Small intestine (tissue), 7 donors: Measurements from ENCODE around the gene SYNJ2. TPM values are rescaled to one million over a fixed set of nuclear protein-coding genes. Genes with fewer than 3 reads are reported as not detected.

Experiments used
- DNase-seq, 2 donors: peaks; one replicate each; pipeline versions ENCODE4 v3.0.0 to v3.0.0-alpha.2; 2013
- FAIRE-seq: peaks from 2 replicates; lab custom pipeline; 2012; peaks lifted over from hg19 to GRCh38; lab: Jason Lieb, UNC
- H3K27ac ChIP-seq, 3 donors: one replicate each; pipeline ENCODE4 v1.5.1; 2013; ENCODE audit warnings: low read length in 2 of 3, mild to moderate bottlenecking in 2 of 3, control low read depth in 1 of 3, inconsistent platforms in 1 of 3, low read depth in 1 of 3, moderate library complexity in 1 of 3
- H3K27me3 ChIP-seq, 3 donors: one replicate each; pipeline ENCODE4 v1.6.1; 2013; ENCODE audit warnings: low read length in 3 of 3, inconsistent platforms in 1 of 3; ENCODE audit not compliant: control insufficient read depth in 3 of 3, insufficient read depth in 3 of 3
- H3K36me3 ChIP-seq, 3 donors: one replicate each; pipeline ENCODE4 v1.6.1; 2013; ENCODE audit warnings: low read length in 3 of 3, inconsistent platforms in 1 of 3, low read depth in 1 of 3, mild to moderate bottlenecking in 1 of 3, moderate library complexity in 1 of 3; ENCODE audit not compliant: control insufficient read depth in 3 of 3, insufficient read depth in 2 of 3
- H3K4me1 ChIP-seq, 3 donors: one replicate each; pipeline ENCODE4 v1.6.1; 2013; ENCODE audit warnings: low read length in 2 of 3, inconsistent platforms in 1 of 3, low read depth in 1 of 3, mild to moderate bottlenecking in 1 of 3, moderate library complexity in 1 of 3; ENCODE audit not compliant: control insufficient read depth in 3 of 3, insufficient read depth in 2 of 3
- H3K4me3 ChIP-seq, 3 donors: one replicate each; pipeline ENCODE4 v1.5.1; 2013; ENCODE audit warnings: low read length in 3 of 3, control low read depth in 1 of 3, inconsistent platforms in 1 of 3, low read depth in 1 of 3, mild to moderate bottlenecking in 1 of 3, moderate library complexity in 1 of 3
- H3K9me3 ChIP-seq, 2 donors: one replicate each; pipeline ENCODE4 v1.6.1; 2013; ENCODE audit warnings: low read depth in 1 of 2, low read length in 1 of 2; ENCODE audit not compliant: control insufficient read depth in 2 of 2, insufficient read depth in 1 of 2
- WGBS, 3 donors: extraction: QIAGEN DNeasy Blood & Tissue Kit; methylation state at CpG; one replicate each; pipeline ENCODE4 v1.1.7; 2013; 5-methylcytosine and 5-hydroxymethylcytosine counted together
- polyA plus RNA-seq, 4 donors: library from polyadenylated mRNA; stranded (reverse) in 3 of 4; unstranded in 1 of 4; fragments of 200-250 nt in 3 of 4; fragments of 120-200 nt in 1 of 4; gene quantifications; one replicate each; pipeline versions ENCODE4 v1.2.1 to v1.2.3, GENCODE V29; 2013
- donor health status: healthy with polysubstance abuse.
- donor health status: control.
- donor health status: control.
- donor health status: Bipolar disorder and iron deficiency.
- donor health status: healthy.

Gene SYNJ2
- polyA plus RNA-seq, 4 donors: 7.0 to 16.3 (median 9.4) TPM

- FAIRE-seq (no peak), DNase-seq (peak; percentile 37 to 51)
- peaks cover 0 to 11% (median 0%) of the 10 kb centered on the region in 3 donors for H3K36me3 ChIP-seq
- H3K9me3 ChIP-seq: no peaks in the 10 kb centered on the region
- H3K27ac ChIP-seq: no peak overlapping the region
- H3K4me1 ChIP-seq: peaks cover 0 to 8% (median 2%) of the 10 kb centered on the region in 3 donors
- WGBS, 3 donors: 66 to 82% (median 68%) methylated on average over 7 of the region's 7 CpGs
- H3K4me3 ChIP-seq: no peak overlapping the region
- H3K27me3 ChIP-seq: no peaks in the 10 kb centered on the region
Measured at GRCh38 chr6:157994125-157994795, 12.6 kb downstream of the SYNJ2 start.

- peaks cover 0 to 11% (median 0%) of the 10 kb centered on the region in 3 donors for H3K4me1 ChIP-seq
- WGBS, 3 donors: 91 to 96% (median 95%) methylated on average over 12 of the region's 12 CpGs
- no peaks in the 10 kb centered on the region for H3K9me3 ChIP-seq
- no peaks in the 10 kb centered on the region for H3K27me3 ChIP-seq
- H3K4me3 ChIP-seq: no peak overlapping the region
- no peak overlapping the region for H3K27ac ChIP-seq
- FAIRE-seq (no peak), DNase-seq (no peak)
- H3K36me3 ChIP-seq: peaks cover 0 to 7% (median 0%) of the 10 kb centered on the region in 3 donors
Measured at GRCh38 chr6:157995458-157995857, 13.8 kb downstream of the SYNJ2 start.

GRCh38 chr6:157996201-157996712 is 14.6 kb downstream of the SYNJ2 start:
- no peak for FAIRE-seq

GRCh38 chr6:157996918-157997702 is 15.4 kb downstream of the SYNJ2 start:
- Histone ChIP-seq H3K27me3 (no peaks in the 10 kb centered on the region), H3K4me1 (peaks cover 0 to 11% (median 0%) of the 10 kb centered on the region in 3 donors), H3K9me3 (peaks cover 0 to 5% of the 10 kb centered on the region in 2 donors), H3K4me3 (no peak overlapping the region), H3K36me3 (peaks cover 0 to 14% (median 0%) of the 10 kb centered on the region in 3 donors), H3K27ac (no peak overlapping the region)
- no peak for FAIRE-seq
- 90 to 92% (median 91%) methylated on average over 15 of the region's 15 CpGs for WGBS, 3 donors
- no peak for DNase-seq

More at GRCh38 chr6:157996201-157996712, 14.6 kb downstream of the SYNJ2 start:
- 91 to 92% (median 92%) methylated on average over 7 of the region's 7 CpGs for WGBS, 3 donors
- Histone ChIP-seq H3K4me1 (peaks cover 0 to 11% (median 0%) of the 10 kb centered on the region in 3 donors), H3K9me3 (no peaks in the 10 kb centered on the region), H3K4me3 (no peak overlapping the region), H3K27ac (no peak overlapping the region), H3K36me3 (peaks cover 0 to 7% (median 0%) of the 10 kb centered on the region in 3 donors), H3K27me3 (no peaks in the 10 kb centered on the region)
- DNase-seq: no peak

GRCh38 chr6:157997893-157998608 is 16.4 kb downstream of the SYNJ2 start:
- Histone ChIP-seq H3K4me1 (peaks cover 0 to 17% (median 4%) of the 10 kb centered on the region in 3 donors), H3K9me3 (peaks cover 0 to 7% of the 10 kb centered on the region in 2 donors), H3K4me3 (no peak overlapping the region), H3K27me3 (no peaks in the 10 kb centered on the region), H3K27ac (no peak overlapping the region), H3K36me3 (peaks cover 0 to 21% (median 0%) of the 10 kb centered on the region in 3 donors)
- FAIRE-seq (no peak), DNase-seq (no peak)
- WGBS, 3 donors: 80 to 87% (median 81%) methylated on average over 6 of the region's 6 CpGs

GRCh38 chr6:157998707-157999167 is 17.1 kb downstream of the SYNJ2 start:
- FAIRE-seq (no peak), DNase-seq (no peak)
- WGBS, 3 donors: 90 to 91% (median 91%) methylated on average over 7 of the region's 7 CpGs
- Histone ChIP-seq H3K4me3 (no peak overlapping the region), H3K4me1 (peaks cover 0 to 18% (median 6%) of the 10 kb centered on the region in 3 donors), H3K36me3 (peaks cover 0 to 23% (median 0%) of the 10 kb centered on the region in 3 donors), H3K27me3 (no peaks in the 10 kb centered on the region), H3K9me3 (peaks cover 0 to 7% of the 10 kb centered on the region in 2 donors), H3K27ac (no peak overlapping the region)

GRCh38 chr6:157999168-158000051 is 17.7 kb downstream of the SYNJ2 start:
- Histone ChIP-seq H3K4me3 (no peak overlapping the region), H3K36me3 (peaks cover 0 to 21% (median 0%) of the 10 kb centered on the region in 3 donors), H3K27ac (no peak overlapping the region), H3K27me3 (no peaks in the 10 kb centered on the region), H3K4me1 (peaks cover 0 to 20% (median 7%) of the 10 kb centered on the region in 3 donors), H3K9me3 (peaks cover 0 to 7% of the 10 kb centered on the region in 2 donors)
- 77 to 88% (median 86%) methylated on average over 12 of the region's 12 CpGs for WGBS, 3 donors
- no peak for FAIRE-seq
- no peak for DNase-seq
